OCI-LY1 (cell line): ENCODE data around the gene KCNMA1.

Source experiments
- EZH2 ChIP-seq: fragments of 200-600 bp; sonication (generic), shearing (Covaris generic); IDR thresholded peaks from 2 replicates; pipeline ENCODE4 v1.8.0; 2017; ENCODE audit warnings: borderline replicate concordance, mixed run types, mild to moderate bottlenecking, antibody characterized with exemption, low read length, moderate library complexity, mixed read lengths
- TF ChIP-seq, protein P1 (sequence below): fragments of 200-600 bp; sonication (generic), shearing (Covaris generic); IDR thresholded peaks from 2 replicates; pipeline ENCODE4 v1.5.1; 2017; ENCODE audit warnings: mild to moderate bottlenecking, antibody characterized with exemption, low read length, moderate library complexity, mixed read lengths

DNA sequence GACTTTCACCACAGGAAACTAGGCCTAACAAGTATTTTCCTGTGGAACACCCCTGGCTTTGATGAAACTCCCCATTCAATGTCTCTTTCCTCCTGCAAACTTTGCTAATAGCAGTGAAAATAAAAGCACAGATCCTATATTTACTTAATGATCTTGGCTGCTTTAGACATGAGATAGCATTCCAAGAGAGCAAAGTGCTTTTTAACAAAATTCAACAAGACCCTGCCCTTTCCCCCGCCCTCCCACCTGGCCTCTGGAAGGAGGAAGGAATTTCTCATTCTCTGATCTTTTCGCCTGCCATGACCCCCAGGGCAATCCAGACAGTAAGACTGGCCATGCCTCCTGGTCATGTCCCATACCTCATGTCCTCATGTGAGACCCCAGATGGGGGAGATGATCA is 185.7 kb downstream of the KCNMA1 start:
- TF ChIP-seq, protein P1, sequence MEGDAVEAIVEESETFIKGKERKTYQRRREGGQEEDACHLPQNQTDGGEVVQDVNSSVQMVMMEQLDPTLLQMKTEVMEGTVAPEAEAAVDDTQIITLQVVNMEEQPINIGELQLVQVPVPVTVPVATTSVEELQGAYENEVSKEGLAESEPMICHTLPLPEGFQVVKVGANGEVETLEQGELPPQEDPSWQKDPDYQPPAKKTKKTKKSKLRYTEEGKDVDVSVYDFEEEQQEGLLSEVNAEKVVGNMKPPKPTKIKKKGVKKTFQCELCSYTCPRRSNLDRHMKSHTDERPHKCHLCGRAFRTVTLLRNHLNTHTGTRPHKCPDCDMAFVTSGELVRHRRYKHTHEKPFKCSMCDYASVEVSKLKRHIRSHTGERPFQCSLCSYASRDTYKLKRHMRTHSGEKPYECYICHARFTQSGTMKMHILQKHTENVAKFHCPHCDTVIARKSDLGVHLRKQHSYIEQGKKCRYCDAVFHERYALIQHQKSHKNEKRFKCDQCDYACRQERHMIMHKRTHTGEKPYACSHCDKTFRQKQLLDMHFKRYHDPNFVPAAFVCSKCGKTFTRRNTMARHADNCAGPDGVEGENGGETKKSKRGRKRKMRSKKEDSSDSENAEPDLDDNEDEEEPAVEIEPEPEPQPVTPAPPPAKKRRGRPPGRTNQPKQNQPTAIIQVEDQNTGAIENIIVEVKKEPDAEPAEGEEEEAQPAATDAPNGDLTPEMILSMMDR = no peak
- no peak for TF ChIP-seq EZH2
